Spinal cord (tissue), 10 donors: ENCODE measurements around the gene PM20D1. TPM values are rescaled to one million over a fixed set of nuclear protein-coding genes. Genes with fewer than 3 reads are reported as not detected.
"Not testable (repeated sequence)": the region's sequence is repeated elsewhere in the genome, so short reads cannot be mapped to it uniquely, and the experiment has no call there.

Experiments used
- DNase-seq, 6 donors: peaks; one replicate each; pipeline versions ENCODE4 v3.0.0 to v3.0.0-alpha.2; 2013 to 2015; ENCODE audit warnings: low spot score in 6 of 6, low read depth in 4 of 6
- H3K27ac ChIP-seq: one replicate; pipeline ENCODE4 v1.5.1; 2013; ENCODE audit warnings: low read depth, low read length, control low read depth
- H3K27me3 ChIP-seq: one replicate; pipeline ENCODE4 v1.6.1; 2013; ENCODE audit warnings: low read length; ENCODE audit not compliant: control insufficient read depth, insufficient read depth
- H3K36me3 ChIP-seq: one replicate; pipeline ENCODE4 v1.6.1; 2013; ENCODE audit warnings: low read length; ENCODE audit not compliant: control insufficient read depth, insufficient read depth
- H3K4me1 ChIP-seq: one replicate; pipeline ENCODE4 v1.6.1; 2013; ENCODE audit warnings: low read length; ENCODE audit not compliant: control insufficient read depth, insufficient read depth
- H3K4me3 ChIP-seq: one replicate; pipeline ENCODE4 v1.5.1; 2013; ENCODE audit warnings: low read depth, low read length, control low read depth
- H3K9me3 ChIP-seq: one replicate; pipeline ENCODE4 v1.6.1; 2013; ENCODE audit warnings: low read length; ENCODE audit not compliant: control insufficient read depth, insufficient read depth
- WGBS: methylation state at CpG from one replicate; pipeline ENCODE4 v1.1.5; 2013; ENCODE audit warnings: missing lambda C conversion rate; ENCODE audit not compliant: insufficient coverage; 5-methylcytosine and 5-hydroxymethylcytosine counted together
- long read RNA-seq, 4 donors: transcript quantifications; one replicate each; lab custom pipeline, GENCODE V29; 2026
- polyA plus RNA-seq, 2 donors: library from polyadenylated mRNA; unstranded; fragments of 120-200 nt; gene quantifications; one replicate each; pipeline ENCODE4 v1.2.1, GENCODE V29; 2013; ENCODE audit not compliant: insufficient read length in 2 of 2
- total RNA-seq, 2 donors: library from RNA; depleted of rRNA in 1 of 2; stranded (reverse); fragments of 120-200 nt in 1 of 2; fragments of >200 nt in 1 of 2; gene quantifications; one replicate each; pipeline versions ENCODE4 v1.2.3 to v1.2.4, GENCODE V29; 2013 to 2014
- donor health status: healthy.

The PM20D1 gene, protein sequence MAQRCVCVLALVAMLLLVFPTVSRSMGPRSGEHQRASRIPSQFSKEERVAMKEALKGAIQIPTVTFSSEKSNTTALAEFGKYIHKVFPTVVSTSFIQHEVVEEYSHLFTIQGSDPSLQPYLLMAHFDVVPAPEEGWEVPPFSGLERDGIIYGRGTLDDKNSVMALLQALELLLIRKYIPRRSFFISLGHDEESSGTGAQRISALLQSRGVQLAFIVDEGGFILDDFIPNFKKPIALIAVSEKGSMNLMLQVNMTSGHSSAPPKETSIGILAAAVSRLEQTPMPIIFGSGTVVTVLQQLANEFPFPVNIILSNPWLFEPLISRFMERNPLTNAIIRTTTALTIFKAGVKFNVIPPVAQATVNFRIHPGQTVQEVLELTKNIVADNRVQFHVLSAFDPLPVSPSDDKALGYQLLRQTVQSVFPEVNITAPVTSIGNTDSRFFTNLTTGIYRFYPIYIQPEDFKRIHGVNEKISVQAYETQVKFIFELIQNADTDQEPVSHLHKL
- total RNA-seq (under 1 TPM; 0.69 to 0.99 TPM), polyA plus RNA-seq (under 1 TPM in 1 of 2 donors, not detected in 1; 0.68 TPM)
- long read RNA-seq, donor 1, result 0 reads
- long read RNA-seq, donor 2, result 0 reads
- long read RNA-seq, donor 3, result 0 reads
- long read RNA-seq, donor 4, result 0 reads

DNA sequence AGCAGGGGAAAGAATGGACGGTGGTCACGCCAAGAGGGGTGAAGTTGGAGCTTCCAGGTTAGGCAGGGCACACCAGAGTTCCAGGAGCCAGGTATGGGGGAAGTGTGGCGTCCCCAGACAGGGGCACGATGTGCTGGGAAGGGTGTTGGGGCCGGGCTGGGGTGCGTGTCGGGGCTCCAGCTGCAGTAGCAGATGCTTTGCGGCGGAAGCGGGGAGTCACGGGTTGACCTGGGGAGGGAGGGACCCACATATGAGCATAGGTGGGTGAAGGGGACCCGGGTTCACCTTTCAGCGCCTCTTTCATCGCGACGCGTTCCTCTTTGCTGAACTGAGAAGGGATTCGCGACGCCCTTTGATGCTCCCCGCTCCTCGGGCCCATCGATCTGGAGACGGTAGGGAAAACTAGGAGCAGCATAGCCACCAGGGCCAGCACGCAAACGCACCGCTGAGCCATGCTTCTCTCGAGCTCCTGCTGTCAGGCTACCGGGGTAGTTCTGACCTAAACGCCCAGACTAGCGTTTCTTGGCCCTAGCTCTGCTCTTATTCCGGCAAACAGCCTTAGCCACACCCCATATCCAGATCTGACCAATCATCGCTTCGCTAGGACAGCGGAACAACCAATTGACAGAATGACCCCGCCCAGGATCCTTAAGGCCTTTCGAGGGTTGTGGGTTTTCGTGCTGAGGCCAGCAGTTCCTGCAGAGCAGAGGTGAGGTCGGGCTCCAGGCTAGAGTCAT is at the start of gene PM20D1:
TSS of gene PM20D1 (minus strand) at position 514 of the 737 bp plus-strand sequence. CDS start at position 454, 60 bp downstream.
- peak within 1 kb of the TSS; percentile 31 for H3K4me3 ChIP-seq
- H3K4me1 ChIP-seq, result peaks cover 4% of the 10 kb centered on the region
- no peaks in the 10 kb centered on the region for H3K36me3 ChIP-seq
- H3K27ac ChIP-seq, result no peak within 1 kb of the TSS
- no peaks in the 10 kb centered on the region for H3K9me3 ChIP-seq
- no peaks in the 10 kb centered on the region for H3K27me3 ChIP-seq
- peak in 5 of 6 donors; percentile 36 to 98 (median 67) for DNase-seq
- WGBS, result 20% methylated on average over 37 of the region's 39 CpGs

- DNase-seq, result no peak
- H3K27ac ChIP-seq, result no peak overlapping the region
- H3K27me3 ChIP-seq, result no peaks in the 10 kb centered on the region
- no peaks in the 10 kb centered on the region for H3K36me3 ChIP-seq
- no peak overlapping the region for H3K4me3 ChIP-seq
- H3K4me1 ChIP-seq, result no peaks in the 10 kb centered on the region
- WGBS, result 77% methylated on average over 1 of the region's 1 CpG
- no peaks in the 10 kb centered on the region for H3K9me3 ChIP-seq
Measured at GRCh38 chr1:205896351-205896750, 46.4 kb upstream of the PM20D1 start.

- not testable (repeated sequence) for DNase-seq, H3K4me1 ChIP-seq, H3K27ac ChIP-seq, H3K27me3 ChIP-seq, H3K9me3 ChIP-seq, H3K4me3 ChIP-seq, H3K36me3 ChIP-seq
- 100% methylated on average over 1 of the region's 3 CpGs for WGBS
Measured at GRCh38 chr1:205894119-205894518, 44.2 kb upstream of the PM20D1 start.

GRCh38 chr1:205892175-205892574 is 42.2 kb upstream of the PM20D1 start:
- not testable (repeated sequence) for H3K27ac ChIP-seq, H3K4me1 ChIP-seq, H3K9me3 ChIP-seq, H3K4me3 ChIP-seq, H3K36me3 ChIP-seq, H3K27me3 ChIP-seq
- DNase-seq, result peak in 1 of 6 donors; percentile 59
- WGBS, result 41% methylated on average over 2 of the region's 2 CpGs

DNA sequence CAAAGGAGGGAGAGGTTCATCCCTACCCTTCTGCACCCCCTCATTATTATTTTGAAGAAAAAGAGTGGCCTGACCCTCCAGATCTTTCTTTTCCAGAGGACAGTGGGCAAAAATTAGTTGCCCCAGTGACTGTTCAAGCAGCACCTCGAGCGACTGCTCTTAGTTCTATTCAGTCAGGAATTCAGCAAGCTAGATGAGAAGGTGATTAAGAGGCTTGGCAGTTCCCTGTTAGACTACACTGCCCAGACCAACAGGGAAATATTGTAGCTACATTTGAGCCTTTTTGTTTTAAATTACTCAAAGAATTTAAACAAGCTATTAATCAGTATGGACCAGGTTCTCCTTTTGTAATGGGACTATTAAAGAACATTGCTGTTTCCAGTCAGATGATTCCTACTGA is 41.5 kb upstream of the PM20D1 start:
- H3K27ac ChIP-seq, DNase-seq: not testable (repeated sequence)
- WGBS, result 70% methylated on average over 2 of the region's 2 CpGs

DNA sequence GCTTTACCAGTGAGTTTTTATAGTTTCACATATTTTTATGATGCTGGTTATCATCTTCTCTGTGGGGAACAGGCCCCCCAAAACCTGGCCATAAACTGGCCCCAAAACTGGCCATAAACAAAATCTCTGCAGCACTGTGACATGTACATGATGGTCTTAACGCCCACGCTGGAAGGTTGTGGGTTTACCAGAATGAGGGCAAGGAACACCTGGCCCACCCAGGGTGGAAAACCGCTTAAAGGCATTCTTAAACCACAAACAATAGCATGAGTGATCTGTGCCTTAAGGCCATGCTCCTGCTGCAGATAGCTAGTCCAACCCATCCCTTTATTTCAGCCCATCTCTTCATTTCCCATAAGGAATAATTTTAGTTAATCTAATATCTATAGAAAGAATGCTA is 40.7 kb upstream of the PM20D1 start:
- WGBS, result no CpG with 5 or more reads among the region's 3 CpGs
- DNase-seq, H3K27ac ChIP-seq, H3K9me3 ChIP-seq, H3K36me3 ChIP-seq, H3K4me3 ChIP-seq, H3K4me1 ChIP-seq, H3K27me3 ChIP-seq: not testable (repeated sequence)

More for the DNA sequence above, 41.5 kb upstream of the PM20D1 start:
- not testable (repeated sequence) for H3K4me1 ChIP-seq, H3K4me3 ChIP-seq, H3K27me3 ChIP-seq, H3K9me3 ChIP-seq, H3K36me3 ChIP-seq

- not testable (repeated sequence) for DNase-seq, H3K27me3 ChIP-seq, H3K27ac ChIP-seq, H3K36me3 ChIP-seq, H3K4me3 ChIP-seq, H3K4me1 ChIP-seq, H3K9me3 ChIP-seq
- WGBS, result 93% methylated on average over 3 of the region's 3 CpGs
Measured at GRCh38 chr1:205889706-205890105, 39.8 kb upstream of the PM20D1 start.

- WGBS, result 94% methylated on average over 4 of the region's 4 CpGs
- H3K36me3 ChIP-seq, result not testable (repeated sequence)
Measured at GRCh38 chr1:205889006-205889405, 39.1 kb upstream of the PM20D1 start.

DNA sequence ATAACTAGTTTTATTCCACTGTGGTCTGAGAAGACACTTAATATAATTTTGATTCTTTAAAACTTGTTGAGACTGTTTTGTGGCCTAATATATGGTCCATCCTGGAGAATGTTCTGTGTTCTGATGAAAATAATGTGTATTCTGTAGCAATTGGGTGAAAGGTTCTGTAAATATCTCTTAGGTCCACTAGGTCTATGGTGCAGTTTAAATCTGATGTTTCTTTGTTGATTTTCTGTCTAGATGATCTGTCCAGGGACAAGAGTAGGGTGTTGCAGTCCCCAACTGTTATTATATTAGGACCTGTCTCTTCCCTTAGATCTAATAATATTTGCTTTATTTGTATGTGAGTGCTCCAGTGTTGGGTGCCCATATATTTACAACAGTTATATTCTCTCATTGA is 33.9 kb upstream of the PM20D1 start:
- Histone ChIP-seq H3K27me3 (no peaks in the 10 kb centered on the region), H3K4me1 (no peaks in the 10 kb centered on the region), H3K4me3 (no peak overlapping the region), H3K27ac (no peak overlapping the region), H3K9me3 (no peaks in the 10 kb centered on the region), H3K36me3 (no peaks in the 10 kb centered on the region)
- no peak for DNase-seq

More at GRCh38 chr1:205889006-205889405, 39.1 kb upstream of the PM20D1 start:
- H3K9me3 ChIP-seq, H3K4me1 ChIP-seq, H3K4me3 ChIP-seq, H3K27me3 ChIP-seq, DNase-seq, H3K27ac ChIP-seq: not testable (repeated sequence)
